ENCODE results near the gene RBFOX1. TPM values are rescaled to one million over a fixed set of nuclear protein-coding genes. Genes with fewer than 3 reads are reported as not detected.

The RBFOX1 gene
- total and polyA plus RNA-seq, 10 of the 15 experiments (the other 5 are each of a cell fraction or from before 2014, with no cell fraction given): 0.87 TPM; not detected in 9

DNA sequence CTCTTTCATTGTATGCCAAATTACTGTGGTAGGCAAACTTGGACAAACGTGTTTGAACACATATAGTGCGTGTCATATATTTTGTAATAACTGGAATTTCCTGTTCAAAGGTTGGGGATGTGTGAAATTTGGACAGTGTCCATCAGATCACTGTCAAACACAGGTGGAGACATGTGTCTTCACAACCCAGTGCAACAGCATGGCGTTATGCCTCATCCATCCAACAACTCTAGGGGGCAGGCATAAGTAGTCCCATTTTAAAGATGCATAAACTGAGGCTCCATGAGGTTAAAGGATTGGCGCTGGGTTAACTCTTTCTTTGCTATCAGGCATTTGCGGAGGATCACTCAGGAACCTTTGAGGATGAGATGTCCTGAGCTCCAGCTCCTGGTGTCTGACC is 103.7 kb downstream of the RBFOX1 start:
- H3K27me3 ChIP-seq (replicated peaks in 1 of 2; ENCODE audit: control insufficient read depth in 2 of 2, insufficient read depth in 2 of 2, low read length in 1 of 2): no peaks in the 10 kb centered on the region
- H3K4me1 ChIP-seq (ENCODE audit: control insufficient read depth, insufficient read depth, low read length): no peaks in the 10 kb centered on the region
- ChIA-PET SMC1A (ENCODE audit: uncharacterized antibody, unreplicated experiment) (no interaction called here), CTCF (no interaction called here), RAD21 (ENCODE audit: unreplicated experiment) (no interaction called here), POLR2A (no interaction called here)
- H3K9ac ChIP-seq (ENCODE audit: control insufficient read depth, insufficient read depth, low read length): no peak overlapping the region
- DNase-seq (ENCODE audit: low read depth, low spot score) (no peak), ATAC-seq (no peak), FAIRE-seq (no peak)
- no TSS peak for BruUV-seq (replicated peaks)
- intact Hi-C loops (cut with micrococcal nuclease; ENCODE audit: unreplicated experiment): no loop called here
- no peaks in the 10 kb centered on the region for H4K20me1 ChIP-seq (ENCODE audit: control insufficient read depth, insufficient read depth)
- TF ChIP-seq, protein P1, sequence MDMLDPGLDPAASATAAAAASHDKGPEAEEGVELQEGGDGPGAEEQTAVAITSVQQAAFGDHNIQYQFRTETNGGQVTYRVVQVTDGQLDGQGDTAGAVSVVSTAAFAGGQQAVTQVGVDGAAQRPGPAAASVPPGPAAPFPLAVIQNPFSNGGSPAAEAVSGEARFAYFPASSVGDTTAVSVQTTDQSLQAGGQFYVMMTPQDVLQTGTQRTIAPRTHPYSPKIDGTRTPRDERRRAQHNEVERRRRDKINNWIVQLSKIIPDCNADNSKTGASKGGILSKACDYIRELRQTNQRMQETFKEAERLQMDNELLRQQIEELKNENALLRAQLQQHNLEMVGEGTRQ (IDR thresholded peaks at IDR 0.05; ENCODE audit: borderline replicate concordance, low read depth, low read length): no peak
- TF ChIP-seq EP300 (IDR thresholded peaks at IDR 0.05; ENCODE audit: borderline replicate concordance in 1 of 2, control insufficient read depth in 1 of 2, low read depth in 2 of 2, low read length in 2 of 2) (no peak), ZNF384 (IDR thresholded peaks at IDR 0.05; ENCODE audit: borderline replicate concordance, low read depth, low read length) (no peak), JUNB (IDR thresholded peaks at IDR 0.05) (no peak), ETV6 (conservative IDR thresholded peaks at IDR 0.05 in 1 of 2, IDR thresholded peaks at IDR 0.05 in 1 of 2; ENCODE audit: borderline replicate concordance in 1 of 2, low read depth in 1 of 2) (no peak), NFXL1 (IDR thresholded peaks at IDR 0.05; ENCODE audit: borderline replicate concordance) (no peak), BRCA1 (IDR thresholded peaks at IDR 0.05; ENCODE audit: low read depth, low read length) (no peak), MEF2A (IDR thresholded peaks at IDR 0.05; ENCODE audit: insufficient read depth, low read depth, low read length) (no peak), CEBPB (IDR thresholded peaks at IDR 0.05; ENCODE audit: borderline replicate concordance in 1 of 2, low read depth in 2 of 2, low read length in 2 of 2) (no peak), TARDBP (IDR thresholded peaks at IDR 0.05; ENCODE audit: borderline replicate concordance) (no peak), EED (IDR thresholded peaks at IDR 0.05; ENCODE audit: low read depth) (no peak)
- TF ChIP-seq, protein P2, sequence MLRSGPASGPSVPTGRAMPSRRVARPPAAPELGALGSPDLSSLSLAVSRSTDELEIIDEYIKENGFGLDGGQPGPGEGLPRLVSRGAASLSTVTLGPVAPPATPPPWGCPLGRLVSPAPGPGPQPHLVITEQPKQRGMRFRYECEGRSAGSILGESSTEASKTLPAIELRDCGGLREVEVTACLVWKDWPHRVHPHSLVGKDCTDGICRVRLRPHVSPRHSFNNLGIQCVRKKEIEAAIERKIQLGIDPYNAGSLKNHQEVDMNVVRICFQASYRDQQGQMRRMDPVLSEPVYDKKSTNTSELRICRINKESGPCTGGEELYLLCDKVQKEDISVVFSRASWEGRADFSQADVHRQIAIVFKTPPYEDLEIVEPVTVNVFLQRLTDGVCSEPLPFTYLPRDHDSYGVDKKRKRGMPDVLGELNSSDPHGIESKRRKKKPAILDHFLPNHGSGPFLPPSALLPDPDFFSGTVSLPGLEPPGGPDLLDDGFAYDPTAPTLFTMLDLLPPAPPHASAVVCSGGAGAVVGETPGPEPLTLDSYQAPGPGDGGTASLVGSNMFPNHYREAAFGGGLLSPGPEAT (IDR thresholded peaks at IDR 0.05; ENCODE audit: low read depth): no peak
- TF ChIP-seq, protein P3, sequence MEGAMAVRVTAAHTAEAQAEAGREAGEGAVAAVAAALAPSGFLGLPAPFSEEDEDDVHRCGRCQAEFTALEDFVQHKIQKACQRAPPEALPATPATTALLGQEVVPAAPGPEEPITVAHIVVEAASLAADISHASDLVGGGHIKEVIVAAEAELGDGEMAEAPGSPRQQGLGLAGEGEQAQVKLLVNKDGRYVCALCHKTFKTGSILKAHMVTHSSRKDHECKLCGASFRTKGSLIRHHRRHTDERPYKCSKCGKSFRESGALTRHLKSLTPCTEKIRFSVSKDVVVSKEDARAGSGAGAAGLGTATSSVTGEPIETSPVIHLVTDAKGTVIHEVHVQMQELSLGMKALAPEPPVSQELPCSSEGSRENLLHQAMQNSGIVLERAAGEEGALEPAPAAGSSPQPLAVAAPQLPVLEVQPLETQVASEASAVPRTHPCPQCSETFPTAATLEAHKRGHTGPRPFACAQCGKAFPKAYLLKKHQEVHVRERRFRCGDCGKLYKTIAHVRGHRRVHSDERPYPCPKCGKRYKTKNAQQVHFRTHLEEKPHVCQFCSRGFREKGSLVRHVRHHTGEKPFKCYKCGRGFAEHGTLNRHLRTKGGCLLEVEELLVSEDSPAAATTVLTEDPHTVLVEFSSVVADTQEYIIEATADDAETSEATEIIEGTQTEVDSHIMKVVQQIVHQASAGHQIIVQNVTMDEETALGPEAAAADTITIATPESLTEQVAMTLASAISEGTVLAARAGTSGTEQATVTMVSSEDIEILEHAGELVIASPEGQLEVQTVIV (IDR thresholded peaks at IDR 0.05; ENCODE audit: borderline replicate concordance, partially characterized antibody): no peak
- in situ Hi-C loops (cut with MboI): no loop called here
- H2AFZ ChIP-seq (ENCODE audit: control insufficient read depth, low read depth, low read length): no peak overlapping the region
- no peaks in the 10 kb centered on the region; the same call in 2 of the 3 replicates for H3K9me3 ChIP-seq (replicated peaks; ENCODE audit: control insufficient read depth, insufficient read depth, low read length)
- H3K27ac ChIP-seq (ENCODE audit: control insufficient read depth, insufficient read depth): no peak overlapping the region
- H3K4me2 ChIP-seq (ENCODE audit: control insufficient read depth, insufficient read depth): no peak overlapping the region
- no peaks in the 10 kb centered on the region for H3K79me2 ChIP-seq (ENCODE audit: control insufficient read depth, insufficient read depth, low read length)
- no peak overlapping the region for H3K4me3 ChIP-seq
- no peaks in the 10 kb centered on the region for H3K36me3 ChIP-seq (ENCODE audit: control insufficient read depth in 2 of 2, insufficient read depth in 2 of 2, low read length in 1 of 2)
- WGBS (ENCODE audit: insufficient coverage, insufficient replicate concordance, low lambda C conversion rate, missing lambda C conversion rate): 15% methylated on average over 5 of the region's 5 CpGs

All from GM12878 (cell line).